HEK293 (cell line): ENCODE data around the gene TM9SF1.

Experiments
- CTCF ChIA-PET: fragments of 350-600 bp; formaldehyde crosslinking; extraction: SDS; loops from one replicate; lab custom pipeline; 2021; ENCODE audit warnings: antibody characterized with exemption; lab: Yijun Ruan, JAX
- POLR2A ChIA-PET: fragments of 300-600 bp; formaldehyde crosslinking; extraction: SDS; loops from one replicate; lab custom pipeline; 2020; ENCODE audit warnings: antibody characterized with exemption, inconsistent platforms; lab: Yijun Ruan, JAX
- H3K27ac ChIP-seq: fragments of 200-500 bp; sonication (Bioruptor generic); 2 replicates; pipeline ENCODE4 v1.5.1; 2014; ENCODE audit warnings: low read depth, low read length, control low read depth, inconsistent platforms; ENCODE audit errors: extremely low read depth
- H3K36me3 ChIP-seq, 2 experiments: fragments of 200-500 bp in 1 of 2; sonication (Bioruptor generic) in 1 of 2; 1 replicate in 1 of 2; 2 replicates in 1 of 2; pipeline ENCODE4 v1.5.1; 2014 to 2017; ENCODE audit warnings: inconsistent platforms in 2 of 2, low read length in 2 of 2; ENCODE audit not compliant: control insufficient read depth in 2 of 2, insufficient read depth in 1 of 2
- H3K4me1 ChIP-seq: fragments of 200-500 bp; sonication (Bioruptor generic); 2 replicates; pipeline ENCODE4 v1.5.1; 2014; ENCODE audit warnings: mild to moderate bottlenecking, low read length, inconsistent platforms; ENCODE audit not compliant: control insufficient read depth, insufficient read depth
- H3K4me3 ChIP-seq: 2 replicates; pipeline ENCODE4 v1.5.1; 2011; ENCODE audit warnings: low read depth, mild to moderate bottlenecking, control low read depth, low read length, moderate library complexity
- H3K9me3 ChIP-seq: fragments of 200-500 bp; sonication (Bioruptor generic); 2 replicates; pipeline ENCODE4 v1.5.1; 2014; ENCODE audit warnings: low read depth, low read length, inconsistent platforms; ENCODE audit not compliant: control insufficient read depth, insufficient read depth
- PRDM1 ChIP-seq: fragments of 450-650 bp; formaldehyde crosslinking; IDR thresholded peaks from 2 replicates; pipeline ENCODE4; 2016; ENCODE audit warnings: missing biosample characterization, missing genetic modification characterization
- SCRT2 ChIP-seq: fragments of 450-650 bp; formaldehyde crosslinking; IDR thresholded peaks from 2 replicates; pipeline ENCODE4 v1.5.1; 2016; ENCODE audit warnings: missing biosample characterization, missing genetic modification characterization
- SP3 ChIP-seq: fragments of 450-650 bp; formaldehyde crosslinking; IDR thresholded peaks from 2 replicates; pipeline ENCODE4 v1.5.1; 2016; ENCODE audit warnings: missing biosample characterization, missing genetic modification characterization
- TRIM28 ChIP-seq: IDR thresholded peaks from 2 replicates; pipeline ENCODE4 v1.6.1; 2011; ENCODE audit warnings: low read length, control low read depth, borderline replicate concordance
- ZBTB26 ChIP-seq: fragments of 450-650 bp; formaldehyde crosslinking; optimal IDR thresholded peaks from 2 replicates; pipeline ENCODE3; 2016; ENCODE audit warnings: missing biosample characterization, mild to moderate bottlenecking, missing genetic modification characterization
- ZBTB6 ChIP-seq: fragments of 450-650 bp; formaldehyde crosslinking; IDR thresholded peaks from 2 replicates; pipeline ENCODE4 v1.5.1; 2017; ENCODE audit warnings: missing biosample characterization, missing genetic modification characterization
- ZNF114 ChIP-seq: fragments of 450-650 bp; formaldehyde crosslinking; IDR thresholded peaks from 2 replicates; pipeline ENCODE4 v1.5.0; 2017; ENCODE audit warnings: missing biosample characterization, missing genetic modification characterization
- ZNF138 ChIP-seq: fragments of 450-650 bp; formaldehyde crosslinking; IDR thresholded peaks from 2 replicates; pipeline ENCODE4 v1.5.1; 2016; ENCODE audit warnings: missing biosample characterization, missing genetic modification characterization, borderline replicate concordance
- ZNF146 ChIP-seq: fragments of 450-650 bp; formaldehyde crosslinking; IDR thresholded peaks from 2 replicates; pipeline ENCODE4 v1.5.1; 2016; ENCODE audit warnings: missing biosample characterization, missing genetic modification characterization
- ZNF610 ChIP-seq: fragments of 450-650 bp; formaldehyde crosslinking; IDR thresholded peaks from 2 replicates; pipeline ENCODE4 v1.5.1; 2016; ENCODE audit warnings: missing biosample characterization, missing genetic modification characterization, borderline replicate concordance
- ZNF629 ChIP-seq: fragments of 450-650 bp; formaldehyde crosslinking; IDR thresholded peaks from 2 replicates; pipeline ENCODE4 v1.5.1; 2017; ENCODE audit warnings: missing biosample characterization, missing genetic modification characterization
- ZNF660 ChIP-seq: fragments of 450-650 bp; IDR thresholded peaks from 2 replicates; pipeline ENCODE4 v1.5.1; 2018; ENCODE audit warnings: missing biosample characterization, mild to moderate bottlenecking, missing genetic modification characterization
- ZNF776 ChIP-seq: fragments of 450-650 bp; formaldehyde crosslinking; IDR thresholded peaks from 2 replicates; pipeline ENCODE4 v1.5.0; 2017; ENCODE audit warnings: missing biosample characterization, missing genetic modification characterization, borderline replicate concordance
- ZSCAN4 ChIP-seq: fragments of 450-650 bp; formaldehyde crosslinking; IDR thresholded peaks from 2 replicates; pipeline ENCODE4 v1.5.1; 2017; ENCODE audit warnings: missing biosample characterization, missing genetic modification characterization
- ZSCAN5A ChIP-seq: fragments of 450-650 bp; formaldehyde crosslinking; IDR thresholded peaks from 2 replicates; pipeline ENCODE4 v1.5.1; 2016; ENCODE audit warnings: missing biosample characterization, missing genetic modification characterization

The TM9SF1 gene

GRCh38 chr14:24238123-24238522 is 42.9 kb upstream of the TM9SF1 start (continued):
- no peak for TF ChIP-seq ZNF138
- TF ChIP-seq ZSCAN5A (tag by site-specific recombination), result no peak
- TF ChIP-seq ZBTB6 (tag by site-specific recombination), result no peak
- no peak for TF ChIP-seq ZNF114 (tag by site-specific recombination)
- TF ChIP-seq ZBTB26 (tag by site-specific recombination), result no peak
- no peak for TF ChIP-seq ZNF776 (tag by site-specific recombination)
- no peak for TF ChIP-seq ZNF629 (tag by site-specific recombination)
- TF ChIP-seq PRDM1 (tag by site-specific recombination), result no peak
- no peak for TF ChIP-seq ZSCAN4 (tag by site-specific recombination)
- no peak for TF ChIP-seq ZNF146 (tag by site-specific recombination)
- no peak for TF ChIP-seq TRIM28
- TF ChIP-seq, all 188 proteins: peak for 0

- Histone ChIP-seq H3K27ac (no peak overlapping the region), H3K4me1 (peaks cover 7% of the 10 kb centered on the region), H3K4me3 (no peak overlapping the region), H3K9me3 (no peaks in the 10 kb centered on the region), H3K36me3 (peaks cover 13 to 74% of the 10 kb centered on the region in 2 experiments; a peak in 2 of 3 replicates)
- ChIA-PET CTCF (interaction anchor here (1.3 to 2.9 kb wide), 4 partner anchors 60 to 70 kb away, joined by 5 to 20 read pairs (median 10); partner anchors contain the start of genes CIDEB, DHRS1 and NOP9), POLR2A (interaction anchor here (0.5 to 1.7 kb wide), 5 partner anchors 9 to 96 kb away, joined by 3 to 6 read pairs (median 4); partner anchors contain the start of genes CHMP4A, EMC9, MDP1 and RABGGTA)
- TF ChIP-seq ZNF660 (no peak), SP3 (tag by site-specific recombination) (no peak)
These were observed 42.3 kb upstream of the TM9SF1 start for GRCh38 chr14:24237463-24237955.

- no peaks in the 10 kb centered on the region for H3K9me3 ChIP-seq
- POLR2A ChIA-PET, result interaction anchor here (1.4 to 1.7 kb wide), 2 partner anchors 21 to 24 kb away, joined by 4 read pairs; partner anchors contain the start of genes CHMP4A and MDP1
- TF ChIP-seq SCRT2 (tag by site-specific recombination) (peak; percentile 75), ZNF610 (tag by site-specific recombination) (no peak)
- no peak overlapping the region for H3K27ac ChIP-seq
- no peak overlapping the region for H3K4me3 ChIP-seq
- peaks cover 7% of the 10 kb centered on the region for H3K4me1 ChIP-seq
- CTCF ChIA-PET, result interaction anchor here (0.5 to 2.9 kb wide), 3 partner anchors 8 to 61 kb away, joined by 3 to 20 read pairs (median 5); no protein-coding TSS in a partner anchor
- peaks cover 13 to 74% of the 10 kb centered on the region in 2 experiments; a peak in 2 of 3 replicates for H3K36me3 ChIP-seq
These were observed 41.6 kb upstream of the TM9SF1 start for GRCh38 chr14:24236689-24237462.
